Lower leg skin (tissue), 4 donors: ENCODE results near the gene ISL2. TPM values are rescaled to one million over a fixed set of nuclear protein-coding genes. Genes with fewer than 3 reads are reported as not detected.

Experiments used
- DNase-seq, 2 donors: peaks; one replicate each; pipeline ENCODE4 v3.0.0-alpha.2; 2019; ENCODE audit warnings: low spot score in 2 of 2
- H3K4me3 ChIP-seq: fragments of 200-600 bp; sonication (generic); 2 replicates; pipeline ENCODE4 v1.5.1; 2017; ENCODE audit warnings: mild to moderate bottlenecking, low read depth; ENCODE audit not compliant: poor library complexity, severe bottlenecking
- CTCF ChIP-seq, 3 donors: fragments of 450-650 bp; IDR thresholded peaks; one replicate each; pipeline ENCODE4 v1.5.1; 2016; ENCODE audit warnings: antibody characterized with exemption in 3 of 3, mild to moderate bottlenecking in 3 of 3, moderate library complexity in 2 of 3
- POLR2A ChIP-seq, 2 donors: fragments of 450-650 bp; IDR thresholded peaks; one replicate each; pipeline ENCODE4 v1.6.1; 2016 to 2017; ENCODE audit warnings: antibody characterized with exemption in 2 of 2, mild to moderate bottlenecking in 1 of 2, moderate library complexity in 1 of 2
- WGBS, 2 donors: methylation state at CpG; one replicate each; pipeline ENCODE4 v1.1.5; 2018; 5-methylcytosine and 5-hydroxymethylcytosine counted together
- intact Hi-C: fragments of 100-400 bp; cut with DNase I; formaldehyde crosslinking; loops from one replicate; pipeline ENCODE4 v1.15.0; 2023; ENCODE audit warnings: low total_unique reads
- total RNA-seq, 4 donors: library from RNA; depleted of rRNA; stranded (reverse); fragments of >200 nt; gene quantifications; one replicate each; pipeline ENCODE4 v1.1.0, GENCODE V29; 2016

ISL2 gene
- total RNA-seq, 4 donors from 2014 or later: not detected

GRCh38 chr15:76358453-76358852 is 21.9 kb downstream of the ISL2 start:
- DNase-seq: no peak
- intact Hi-C loops: no loop called here
- H3K4me3 ChIP-seq: no peak overlapping the region
- WGBS, 2 donors: 99 to 100% methylated on average over 3 of the region's 3 CpGs
- no peak for TF ChIP-seq POLR2A (IDR thresholded peaks at IDR 0.05)
- no peak for TF ChIP-seq CTCF (IDR thresholded peaks at IDR 0.05)

- intact Hi-C loops: no loop called here
- WGBS, 2 donors: 96 to 99% methylated on average over 3 of the region's 3 CpGs
- TF ChIP-seq POLR2A (IDR thresholded peaks at IDR 0.05): no peak
- TF ChIP-seq CTCF (IDR thresholded peaks at IDR 0.05): no peak
- no peak for DNase-seq
- no peak overlapping the region for H3K4me3 ChIP-seq
Measured at GRCh38 chr15:76359152-76359551, 22.6 kb downstream of the ISL2 start.

- TF ChIP-seq POLR2A (IDR thresholded peaks at IDR 0.05): no peak
- TF ChIP-seq CTCF (IDR thresholded peaks at IDR 0.05): no peak
- WGBS, 2 donors: 89 to 94% methylated on average over 3 of the region's 3 CpGs
- no peak overlapping the region for H3K4me3 ChIP-seq
- DNase-seq: no peak
- intact Hi-C loops: loop anchor here (5.0 kb wide), 1 partner anchor 117 kb away; no protein-coding TSS in a partner anchor
Measured at GRCh38 chr15:76360416-76360815, 23.8 kb downstream of the ISL2 start.

GRCh38 chr15:76363251-76363650 is 26.7 kb downstream of the ISL2 start:
- intact Hi-C loops: loop anchor here (5.0 kb wide), 1 partner anchor 114 kb away; no protein-coding TSS in a partner anchor
- DNase-seq: no peak

GRCh38 chr15:76366714-76367113 is 30.1 kb downstream of the ISL2 start:
- intact Hi-C loops: no loop called here
- 100% methylated on average over 1 of the region's 1 CpG for WGBS, 2 donors
- no peak overlapping the region for H3K4me3 ChIP-seq
- TF ChIP-seq CTCF (IDR thresholded peaks at IDR 0.05): no peak
- no peak for TF ChIP-seq POLR2A (IDR thresholded peaks at IDR 0.05)
- no peak for DNase-seq

More at GRCh38 chr15:76363251-76363650, 26.7 kb downstream of the ISL2 start:
- TF ChIP-seq CTCF (IDR thresholded peaks at IDR 0.05): no peak
- TF ChIP-seq POLR2A (IDR thresholded peaks at IDR 0.05): no peak
- 83 to 88% methylated on average over 2 of the region's 2 CpGs for WGBS, 2 donors
- H3K4me3 ChIP-seq: no peak overlapping the region

GRCh38 chr15:76368122-76368621 is 31.6 kb downstream of the ISL2 start:
- intact Hi-C loops: no loop called here
- TF ChIP-seq POLR2A (IDR thresholded peaks at IDR 0.05) (no peak), CTCF (IDR thresholded peaks at IDR 0.05) (no peak)
- 43 to 45% methylated on average over 11 of the region's 11 CpGs for WGBS, 2 donors
- DNase-seq: no peak
- no peak overlapping the region for H3K4me3 ChIP-seq
